Measurements from ENCODE around the gene HOXD8.

DNA sequence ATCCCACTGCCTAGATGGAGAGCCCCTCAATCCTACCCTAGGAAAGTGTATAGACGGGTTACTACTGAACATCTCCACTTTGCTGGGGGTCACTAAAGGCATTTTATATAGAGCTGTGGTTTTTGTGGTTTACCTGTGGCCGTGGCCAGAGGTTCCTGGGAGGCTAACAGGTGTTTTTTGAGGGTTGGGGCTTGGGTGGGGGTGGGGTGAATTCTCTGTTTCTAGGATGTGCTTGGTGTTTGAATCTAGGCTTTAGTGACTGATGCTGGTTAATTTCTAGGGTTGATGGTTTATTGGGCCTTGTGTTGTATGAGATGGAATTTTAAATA, 7.7 kb downstream of the HOXD8 start:
- TF ChIP-seq, protein P1, sequence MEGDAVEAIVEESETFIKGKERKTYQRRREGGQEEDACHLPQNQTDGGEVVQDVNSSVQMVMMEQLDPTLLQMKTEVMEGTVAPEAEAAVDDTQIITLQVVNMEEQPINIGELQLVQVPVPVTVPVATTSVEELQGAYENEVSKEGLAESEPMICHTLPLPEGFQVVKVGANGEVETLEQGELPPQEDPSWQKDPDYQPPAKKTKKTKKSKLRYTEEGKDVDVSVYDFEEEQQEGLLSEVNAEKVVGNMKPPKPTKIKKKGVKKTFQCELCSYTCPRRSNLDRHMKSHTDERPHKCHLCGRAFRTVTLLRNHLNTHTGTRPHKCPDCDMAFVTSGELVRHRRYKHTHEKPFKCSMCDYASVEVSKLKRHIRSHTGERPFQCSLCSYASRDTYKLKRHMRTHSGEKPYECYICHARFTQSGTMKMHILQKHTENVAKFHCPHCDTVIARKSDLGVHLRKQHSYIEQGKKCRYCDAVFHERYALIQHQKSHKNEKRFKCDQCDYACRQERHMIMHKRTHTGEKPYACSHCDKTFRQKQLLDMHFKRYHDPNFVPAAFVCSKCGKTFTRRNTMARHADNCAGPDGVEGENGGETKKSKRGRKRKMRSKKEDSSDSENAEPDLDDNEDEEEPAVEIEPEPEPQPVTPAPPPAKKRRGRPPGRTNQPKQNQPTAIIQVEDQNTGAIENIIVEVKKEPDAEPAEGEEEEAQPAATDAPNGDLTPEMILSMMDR (IDR thresholded peaks at IDR 0.05; ENCODE audit: low read depth, low read length), result no peak
- no peak for TF ChIP-seq POLR2A (IDR thresholded peaks at IDR 0.05; ENCODE audit: extremely low read depth, insufficient read length)
